MM.1S (cell line): ENCODE results near the gene GPR108.

Experiments
- DNase-seq: peaks from one replicate; pipeline ENCODE4 v3.0.0-alpha.2; 2015
- H2AFZ ChIP-seq: fragments of 300-600 bp; sonication (generic); 2 replicates; pipeline ENCODE4 v1.6.0; 2016; ENCODE audit warnings: antibody characterized with exemption, low read length
- H3F3A ChIP-seq: fragments of 300-600 bp; sonication (generic); 2 replicates; pipeline ENCODE4 v1.6.1; 2016; ENCODE audit warnings: mild to moderate bottlenecking, antibody characterized with exemption, low read length, moderate library complexity, mixed read lengths; ENCODE audit not compliant: insufficient read depth
- H3K27ac ChIP-seq: fragments of 300-600 bp; sonication (generic); 2 replicates; pipeline ENCODE4 v1.5.1; 2016; ENCODE audit warnings: mild to moderate bottlenecking, low read length
- H3K27me3 ChIP-seq: fragments of 300-600 bp; sonication (generic); replicated peaks from 2 replicates; pipeline ENCODE4 v1.6.0; 2016; ENCODE audit warnings: low read length; ENCODE audit not compliant: insufficient read depth
- H3K36me3 ChIP-seq: fragments of 300-600 bp; sonication (generic); replicated peaks from 2 replicates; pipeline ENCODE4 v1.6.1; 2016; ENCODE audit warnings: mild to moderate bottlenecking, low read length, mixed read lengths; ENCODE audit not compliant: insufficient read depth
- H3K4me1 ChIP-seq: fragments of 300-600 bp; sonication (generic); 2 replicates; pipeline ENCODE4 v1.6.1; 2016; ENCODE audit warnings: low read length, mixed read lengths
- H3K4me2 ChIP-seq: fragments of 300-600 bp; sonication (generic); 2 replicates; pipeline ENCODE4 v1.6.0; 2016; ENCODE audit warnings: low read depth, low read length
- H3K4me3 ChIP-seq: fragments of 300-600 bp; sonication (generic); 2 replicates; pipeline ENCODE4 v1.5.1; 2016; ENCODE audit warnings: low read length, mixed read lengths
- H3K79me2 ChIP-seq: fragments of 300-600 bp; sonication (generic); 2 replicates; pipeline ENCODE4 v1.6.1; 2016; ENCODE audit warnings: mixed run types, low read length, mixed read lengths
- H3K9ac ChIP-seq: fragments of 300-600 bp; sonication (generic); 2 replicates; pipeline ENCODE4 v1.6.1; 2016; ENCODE audit warnings: low read length, mixed read lengths
- H3K9me2 ChIP-seq: fragments of 300-600 bp; sonication (generic); replicated peaks from 2 replicates; pipeline ENCODE4 v1.6.1; 2016; ENCODE audit warnings: mild to moderate bottlenecking, low read length, mixed read lengths; ENCODE audit not compliant: insufficient read depth
- H3K9me3 ChIP-seq: fragments of 300-600 bp; sonication (generic); replicated peaks from 2 replicates; pipeline ENCODE4 v1.6.1; 2016; ENCODE audit warnings: mild to moderate bottlenecking, low read length, mixed read lengths; ENCODE audit not compliant: insufficient read depth
- H4K20me1 ChIP-seq: fragments of 300-600 bp; sonication (generic); 2 replicates; pipeline ENCODE4 v1.6.1; 2016; ENCODE audit warnings: mild to moderate bottlenecking, low read length, moderate library complexity, mixed read lengths; ENCODE audit not compliant: insufficient read depth
- CTCF ChIP-seq: fragments of 300-600 bp; sonication (generic); IDR thresholded peaks from 2 replicates; pipeline ENCODE4 v1.5.1; 2016; ENCODE audit warnings: antibody characterized with exemption, low read length, mixed read lengths
- EZH2 ChIP-seq: fragments of 300-600 bp; sonication (generic); optimal IDR thresholded peaks from 2 replicates; pipeline ENCODE3; 2017; ENCODE audit warnings: low read depth, mild to moderate bottlenecking, antibody characterized with exemption, low read length, mixed read lengths
- EZH2phosphoT487 ChIP-seq: fragments of 300-600 bp; sonication (generic); IDR thresholded peaks from 2 replicates; pipeline ENCODE4 v1.6.1; 2018; ENCODE audit warnings: antibody characterized with exemption, low read length

Gene GPR108

DNA sequence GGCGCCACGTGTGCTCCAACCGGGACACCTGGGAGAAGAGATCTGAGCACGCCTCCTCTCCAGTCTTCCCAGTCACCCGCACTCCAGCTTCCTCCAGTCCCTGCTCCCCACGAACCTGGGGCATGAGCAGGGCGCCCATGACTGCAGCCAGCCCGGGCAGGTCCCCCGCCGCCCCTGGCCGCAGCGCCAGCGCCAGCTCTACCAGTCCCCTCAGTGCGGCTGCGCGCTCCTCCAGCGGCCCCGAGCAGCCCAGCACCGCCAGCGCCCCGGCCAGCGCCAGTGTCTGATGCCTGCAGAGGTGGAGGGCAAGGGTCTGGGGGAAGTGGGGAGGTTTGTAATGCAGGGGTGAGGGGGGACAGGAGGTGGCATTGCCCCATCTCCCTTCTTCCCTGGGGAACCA, 16.8 kb upstream of the GPR108 start:
- Histone ChIP-seq H3K4me2 (no peak overlapping the region), H3K79me2 (no peaks in the 10 kb centered on the region), H3K27me3 (no peaks in the 10 kb centered on the region), H3K9ac (no peak overlapping the region), H3K36me3 (peaks cover 20% of the 10 kb centered on the region), H3K9me2 (no peaks in the 10 kb centered on the region), H3K27ac (no peak overlapping the region), H4K20me1 (no peaks in the 10 kb centered on the region), H2AFZ (no peak overlapping the region), H3K4me3 (no peak overlapping the region), H3F3A (peaks cover 10% of the 10 kb centered on the region; the same call in 1 of the 2 replicates), H3K9me3 (no peaks in the 10 kb centered on the region), H3K4me1 (no peaks in the 10 kb centered on the region)
- no peak for DNase-seq
- no peak for TF ChIP-seq EZH2
- no peak for TF ChIP-seq CTCF
- TF ChIP-seq EZH2phosphoT487 = no peak

- no peaks in the 10 kb centered on the region for H4K20me1 ChIP-seq
- no peaks in the 10 kb centered on the region for H3K9me2 ChIP-seq
- no peaks in the 10 kb centered on the region for H3K79me2 ChIP-seq
- no peak overlapping the region for H2AFZ ChIP-seq
- H3K9ac ChIP-seq = no peak overlapping the region
- H3K9me3 ChIP-seq = no peaks in the 10 kb centered on the region
- H3K27me3 ChIP-seq = no peaks in the 10 kb centered on the region
- TF ChIP-seq EZH2phosphoT487 = no peak
- TF ChIP-seq CTCF = no peak
- no peak for TF ChIP-seq EZH2
- no peak for DNase-seq
- no peak overlapping the region for H3K4me3 ChIP-seq
- no peak overlapping the region for H3K27ac ChIP-seq
- H3F3A ChIP-seq = peaks cover 10% of the 10 kb centered on the region; the same call in 1 of the 2 replicates
- H3K4me2 ChIP-seq = no peak overlapping the region
- peaks cover 20% of the 10 kb centered on the region for H3K36me3 ChIP-seq
- H3K4me1 ChIP-seq = no peaks in the 10 kb centered on the region
Observed at GRCh38 chr19:6753178-6754031, 16.0 kb upstream of the GPR108 start.

DNA sequence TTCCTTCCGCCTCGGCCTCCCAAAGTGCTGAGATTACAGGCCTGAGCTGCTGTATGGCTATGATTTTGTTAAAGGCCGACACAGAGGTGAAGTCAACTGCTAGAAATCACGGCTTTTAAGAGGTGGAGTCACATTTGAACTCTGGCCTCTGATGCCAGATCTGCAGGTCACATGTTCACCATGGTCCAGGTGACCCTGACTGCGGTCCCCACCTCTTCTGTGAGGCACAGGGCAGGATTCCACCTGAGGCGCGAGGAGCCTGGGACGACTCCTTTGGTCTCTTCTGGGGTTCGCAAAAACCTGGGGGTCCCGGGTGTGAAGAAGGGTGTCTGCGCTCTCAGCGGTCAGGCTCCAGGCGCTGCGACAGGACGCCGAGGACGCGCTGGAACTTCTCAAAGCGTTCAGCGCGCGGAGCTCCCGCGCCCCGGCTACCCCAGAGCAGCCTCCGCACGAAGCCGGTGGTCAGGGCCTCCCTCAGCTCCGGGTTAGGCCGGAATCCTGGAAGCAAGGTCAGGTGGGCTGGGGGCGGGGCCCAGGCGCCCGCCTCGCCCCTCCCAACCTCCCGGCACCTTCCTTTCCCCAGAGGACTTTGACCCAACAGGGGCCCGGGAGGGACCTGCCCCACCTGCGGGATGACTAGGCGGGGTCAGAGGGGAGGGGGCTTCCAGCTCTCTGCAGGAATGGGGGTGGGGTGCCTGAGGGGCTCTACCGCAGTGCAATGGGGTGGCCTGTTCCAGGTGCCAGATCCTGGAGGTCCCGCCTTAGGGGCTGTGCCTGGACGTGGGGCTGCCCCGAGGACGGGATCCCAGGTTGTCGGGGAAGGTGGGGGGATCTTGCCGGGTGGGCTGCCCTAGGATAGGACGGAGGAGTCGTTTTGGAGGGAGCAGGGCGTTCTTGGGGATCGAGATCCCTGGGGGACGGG, 15.1 kb upstream of the GPR108 start:
- H3K27ac ChIP-seq = no peak overlapping the region

More for the DNA sequence above, 15.1 kb upstream of the GPR108 start:
- H3K4me2 ChIP-seq = no peak overlapping the region
- no peaks in the 10 kb centered on the region for H3K79me2 ChIP-seq
- H3K36me3 ChIP-seq = peaks cover 24% of the 10 kb centered on the region
- H2AFZ ChIP-seq = no peak overlapping the region
- H3K9ac ChIP-seq = no peak overlapping the region
- no peak for DNase-seq
- H3K9me2 ChIP-seq = no peaks in the 10 kb centered on the region
- H3K27me3 ChIP-seq = no peaks in the 10 kb centered on the region
- peaks cover 10% of the 10 kb centered on the region; the same call in 1 of the 2 replicates for H3F3A ChIP-seq
- H4K20me1 ChIP-seq = no peaks in the 10 kb centered on the region
- no peaks in the 10 kb centered on the region for H3K4me1 ChIP-seq
- no peak overlapping the region for H3K4me3 ChIP-seq
- no peaks in the 10 kb centered on the region for H3K9me3 ChIP-seq
- TF ChIP-seq CTCF (no peak), EZH2phosphoT487 (no peak), EZH2 (no peak)
